ENCODE measurements around the gene KLK10. TPM values are rescaled to one million over a fixed set of nuclear protein-coding genes. Genes with fewer than 3 reads are reported as not detected.

The KLK10 gene
- total RNA-seq, 1 experiment from 2014 or later, result 33.6 TPM

DNA sequence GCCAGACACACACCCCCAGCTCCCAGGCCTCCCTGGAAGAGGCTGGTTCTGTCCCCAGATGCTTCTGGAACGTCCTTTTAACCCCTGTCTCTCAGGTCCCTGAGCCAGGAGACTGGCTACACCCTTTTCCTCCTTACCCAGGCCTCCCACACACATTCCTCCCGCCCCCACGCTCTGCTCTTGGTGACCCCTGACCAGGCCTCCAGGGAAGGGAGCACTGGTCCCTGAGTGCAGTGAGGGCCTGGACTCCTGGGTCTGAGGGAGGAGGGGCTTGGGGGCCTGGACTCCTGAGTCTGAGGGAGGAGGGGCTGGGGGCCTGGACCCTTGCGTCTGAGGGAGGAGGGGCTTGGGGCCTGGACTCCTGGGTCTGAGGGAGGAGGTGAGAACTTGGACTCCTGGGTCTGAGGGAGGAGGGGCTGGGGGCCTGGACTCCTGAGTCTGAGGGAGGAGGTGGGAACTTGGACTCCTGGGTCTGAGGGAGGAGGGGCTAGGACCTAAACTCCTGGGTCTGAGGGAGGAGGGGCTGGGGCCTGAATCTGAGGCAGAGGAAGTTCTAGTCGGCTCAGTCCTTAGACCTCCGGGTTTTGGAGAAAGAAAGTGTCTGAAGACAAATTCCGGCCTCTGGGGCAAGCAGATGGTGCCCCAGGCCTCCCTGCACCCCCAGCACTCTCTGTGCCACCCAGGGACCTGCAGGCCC, 50.6 kb downstream of the KLK10 start:
- ATAC-seq, result peak; percentile 56

More for the DNA sequence above, 50.6 kb downstream of the KLK10 start:
- Histone ChIP-seq H3K9me3 (ENCODE audit: control insufficient read depth in 1 of 2, insufficient read depth in 1 of 2, low read depth in 1 of 2, low read length in 2 of 2) (no peaks in the 10 kb centered on the region), H3K9me2 (ENCODE audit: insufficient read depth) (no peaks in the 10 kb centered on the region), H3K36me3 (ENCODE audit: control insufficient read depth in 1 of 2, insufficient read depth in 2 of 2, low read length in 2 of 2) (no peaks in the 10 kb centered on the region), H3K4me3 (replicated peaks in 1 of 2; ENCODE audit: low read depth in 1 of 2, low read length in 2 of 2) (peak overlapping the region; percentile 37 to 53), H3K27me3 (ENCODE audit: insufficient read depth, low read length) (no peaks in the 10 kb centered on the region), H4K20me1 (ENCODE audit: insufficient read depth) (no peaks in the 10 kb centered on the region), H3K4me1 (ENCODE audit: control insufficient read depth in 1 of 2, insufficient read depth in 2 of 2, low read length in 2 of 2) (peaks cover 42 to 81% of the 10 kb centered on the region in 2 experiments), H3K27ac (ENCODE audit: low read depth, low read length) (peak overlapping the region; percentile 95), H3K9ac (ENCODE audit: low read length) (peak overlapping the region; percentile 65), H3K4me2 (ENCODE audit: low read length) (peak overlapping the region; percentile 71), H3K79me2 (ENCODE audit: insufficient read depth, low read length) (no peaks in the 10 kb centered on the region), H2AFZ (ENCODE audit: low read depth, low read length, poor library complexity, severe bottlenecking) (peak overlapping the region; percentile 55)
- ChIA-PET POLR2A (interaction anchor here (0.5 to 1.4 kb wide), 4 partner anchors 34 to 69 kb away, joined by 3 to 8 read pairs (median 3); no protein-coding TSS in a partner anchor), CTCF (interaction anchor here (1.0 kb wide), 1 partner anchor 48 kb away, joined by 3 read pairs; no protein-coding TSS in a partner anchor), RAD21 (ENCODE audit: low non-redundant PET in 1 of 2, low total read pairs in 2 of 2, uncharacterized antibody in 2 of 2, unreplicated experiment in 2 of 2) (interaction anchor here (0.8 to 1.0 kb wide), 3 partner anchors 38 to 50 kb away, joined by 3 to 9 read pairs (median 5); no protein-coding TSS in a partner anchor)
- no peak for DNase-seq (ENCODE audit: low read depth, low spot score)
- BruUV-seq (replicated peaks), result TSS peak; percentile 34
- intact Hi-C loops (cut with micrococcal nuclease), result loop anchor here (2.0 to 5.0 kb wide), 3 partner anchors 33 to 48 kb away; partner anchors contain the start of gene KLK8
- TF ChIP-seq, protein P1, sequence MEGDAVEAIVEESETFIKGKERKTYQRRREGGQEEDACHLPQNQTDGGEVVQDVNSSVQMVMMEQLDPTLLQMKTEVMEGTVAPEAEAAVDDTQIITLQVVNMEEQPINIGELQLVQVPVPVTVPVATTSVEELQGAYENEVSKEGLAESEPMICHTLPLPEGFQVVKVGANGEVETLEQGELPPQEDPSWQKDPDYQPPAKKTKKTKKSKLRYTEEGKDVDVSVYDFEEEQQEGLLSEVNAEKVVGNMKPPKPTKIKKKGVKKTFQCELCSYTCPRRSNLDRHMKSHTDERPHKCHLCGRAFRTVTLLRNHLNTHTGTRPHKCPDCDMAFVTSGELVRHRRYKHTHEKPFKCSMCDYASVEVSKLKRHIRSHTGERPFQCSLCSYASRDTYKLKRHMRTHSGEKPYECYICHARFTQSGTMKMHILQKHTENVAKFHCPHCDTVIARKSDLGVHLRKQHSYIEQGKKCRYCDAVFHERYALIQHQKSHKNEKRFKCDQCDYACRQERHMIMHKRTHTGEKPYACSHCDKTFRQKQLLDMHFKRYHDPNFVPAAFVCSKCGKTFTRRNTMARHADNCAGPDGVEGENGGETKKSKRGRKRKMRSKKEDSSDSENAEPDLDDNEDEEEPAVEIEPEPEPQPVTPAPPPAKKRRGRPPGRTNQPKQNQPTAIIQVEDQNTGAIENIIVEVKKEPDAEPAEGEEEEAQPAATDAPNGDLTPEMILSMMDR (IDR thresholded peaks at IDR 0.05 in 2 of 3, conservative IDR thresholded peaks at IDR 0.05 in 1 of 3; ENCODE audit: borderline replicate concordance in 1 of 3, insufficient read depth in 1 of 3, low read depth in 2 of 3, low read length in 2 of 3), result no peak
- TF ChIP-seq YY1 (IDR thresholded peaks at IDR 0.05; ENCODE audit: extremely low read depth, insufficient replicate concordance, low read depth, low read length), result no peak
- no peak for TF ChIP-seq EZH2 (IDR thresholded peaks at IDR 0.05)
- peak; percentile 92 for TF ChIP-seq EGR1 (IDR thresholded peaks at IDR 0.05; ENCODE audit: low read depth)
- no peak for TF ChIP-seq ZNF274 (IDR thresholded peaks at IDR 0.05; ENCODE audit: low read depth, low read length)
